Erythroblast (primary cell): ENCODE measurements around the gene CEACAM16.

Experiments used
- GATA1 ChIP-seq: IDR thresholded peaks from 2 replicates; pipeline ENCODE4 v1.6.1; 2011; ENCODE audit warnings: low read depth, mild to moderate bottlenecking, control low read depth, low read length, moderate library complexity
- POLR2A ChIP-seq: IDR thresholded peaks from 2 replicates; pipeline ENCODE4 v1.6.1; 2011; ENCODE audit warnings: mild to moderate bottlenecking, low read length

GRCh38 chr19:44702551-44703176 is 3.7 kb downstream of the CEACAM16 start:
- no peak for TF ChIP-seq POLR2A
- TF ChIP-seq GATA1 = no peak
